Measurements from ENCODE around the gene TMC4. TPM values are rescaled to one million over a fixed set of nuclear protein-coding genes. Genes with fewer than 3 reads are reported as not detected.

TMC4 gene
- polyA plus RNA-seq, 3 donors, result 1.5 to 2.5 (median 2.1) TPM

DNA sequence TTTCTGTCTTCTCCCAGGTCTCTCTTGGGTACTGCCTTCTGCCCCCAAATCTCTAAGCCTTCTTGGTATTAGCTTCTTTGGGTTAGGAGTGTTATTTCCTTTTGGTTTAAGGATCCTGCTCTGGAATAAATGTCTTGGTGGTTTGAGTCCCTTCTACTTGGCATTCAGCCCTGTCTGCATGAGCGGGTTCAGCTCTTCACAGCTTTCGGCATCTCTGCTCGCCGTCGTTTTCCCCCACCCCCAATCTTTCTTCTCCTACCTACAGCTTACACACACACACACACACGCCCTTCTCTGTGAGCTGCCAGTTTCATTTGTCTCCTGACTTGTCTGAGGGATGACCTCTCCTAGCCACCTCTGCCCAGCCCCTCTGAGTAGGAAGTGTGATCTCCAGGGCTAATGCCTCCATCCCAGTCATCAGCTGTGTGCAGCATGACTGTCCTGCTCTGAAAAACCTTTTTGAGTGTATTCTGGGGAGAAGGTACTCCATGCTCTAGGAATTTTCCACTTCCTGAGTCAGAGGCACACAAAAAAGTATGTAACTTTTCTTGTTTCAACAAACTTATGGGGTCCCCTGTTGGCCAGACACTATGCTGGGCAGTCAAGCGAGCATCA lies 30.7 kb downstream of the TMC4 start:
- H3K27me3 Mint-ChIP-seq (ENCODE audit: low read depth in 3 of 3), result peaks cover 0 to 3% (median 0%) of the 10 kb centered on the region in 3 donors
- WGBS (ENCODE audit: insufficient coverage), result 83% methylated on average over 5 of the region's 7 CpGs
- peaks cover 26% of the 10 kb centered on the region for H3K4me1 Mint-ChIP-seq
- DNase-seq, result no peak
- peak overlapping the region in 2 of 7 donors; percentile 47 to 60 for H3K27ac Mint-ChIP-seq
- H3K36me3 Mint-ChIP-seq, result peaks cover 63 to 73% of the 10 kb centered on the region in 2 donors
- Histone ChIP-seq H4K20me1 (ENCODE audit: insufficient read depth, low read length) (peaks cover 92% of the 10 kb centered on the region), H2AFZ (ENCODE audit: insufficient read depth, low read depth, low read length, poor library complexity, severe bottlenecking) (no peak overlapping the region), H3K27me3 (ENCODE audit: control insufficient read depth in 2 of 2, insufficient read depth in 2 of 2, low read length in 2 of 2) (no peaks in the 10 kb centered on the region), H3K4me2 (replicated peaks; ENCODE audit: extremely low read depth, low read length, poor library complexity, severe bottlenecking) (no peak overlapping the region), H3K4me3 (replicated peaks in 1 of 3; ENCODE audit: low read depth in 2 of 3, low read length in 3 of 3) (no peak overlapping the region), H3K4me1 (ENCODE audit: control insufficient read depth in 1 of 2, insufficient read depth in 2 of 2, low read length in 2 of 2) (peaks cover 16 to 25% of the 10 kb centered on the region in 2 donors), H3K9ac (ENCODE audit: insufficient read depth, low read length, poor library complexity, severe bottlenecking) (no peak overlapping the region), H3K79me2 (ENCODE audit: insufficient read depth, low read length) (peaks cover 59% of the 10 kb centered on the region), H3K9me3 (replicated peaks in 1 of 2; ENCODE audit: control insufficient read depth in 1 of 2, insufficient read depth in 1 of 2, low read length in 2 of 2) (no peaks in the 10 kb centered on the region), H3K27ac (ENCODE audit: low read depth in 1 of 2, low read length in 2 of 2) (no peak overlapping the region), H3K36me3 (replicated peaks in 1 of 2; ENCODE audit: control insufficient read depth in 1 of 2, insufficient read depth in 2 of 2, low read length in 2 of 2) (peaks cover 73 to 82% of the 10 kb centered on the region in 2 donors)
- H3K9me3 Mint-ChIP-seq, result peaks cover 0 to 2% (median 0%) of the 10 kb centered on the region in 7 donors
- TF ChIP-seq, protein P1, sequence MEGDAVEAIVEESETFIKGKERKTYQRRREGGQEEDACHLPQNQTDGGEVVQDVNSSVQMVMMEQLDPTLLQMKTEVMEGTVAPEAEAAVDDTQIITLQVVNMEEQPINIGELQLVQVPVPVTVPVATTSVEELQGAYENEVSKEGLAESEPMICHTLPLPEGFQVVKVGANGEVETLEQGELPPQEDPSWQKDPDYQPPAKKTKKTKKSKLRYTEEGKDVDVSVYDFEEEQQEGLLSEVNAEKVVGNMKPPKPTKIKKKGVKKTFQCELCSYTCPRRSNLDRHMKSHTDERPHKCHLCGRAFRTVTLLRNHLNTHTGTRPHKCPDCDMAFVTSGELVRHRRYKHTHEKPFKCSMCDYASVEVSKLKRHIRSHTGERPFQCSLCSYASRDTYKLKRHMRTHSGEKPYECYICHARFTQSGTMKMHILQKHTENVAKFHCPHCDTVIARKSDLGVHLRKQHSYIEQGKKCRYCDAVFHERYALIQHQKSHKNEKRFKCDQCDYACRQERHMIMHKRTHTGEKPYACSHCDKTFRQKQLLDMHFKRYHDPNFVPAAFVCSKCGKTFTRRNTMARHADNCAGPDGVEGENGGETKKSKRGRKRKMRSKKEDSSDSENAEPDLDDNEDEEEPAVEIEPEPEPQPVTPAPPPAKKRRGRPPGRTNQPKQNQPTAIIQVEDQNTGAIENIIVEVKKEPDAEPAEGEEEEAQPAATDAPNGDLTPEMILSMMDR (IDR thresholded peaks at IDR 0.05), result no peak
- no peak overlapping the region for H3K4me3 Mint-ChIP-seq
- intact Hi-C loops (cut with micrococcal nuclease), result no loop called here

DNA sequence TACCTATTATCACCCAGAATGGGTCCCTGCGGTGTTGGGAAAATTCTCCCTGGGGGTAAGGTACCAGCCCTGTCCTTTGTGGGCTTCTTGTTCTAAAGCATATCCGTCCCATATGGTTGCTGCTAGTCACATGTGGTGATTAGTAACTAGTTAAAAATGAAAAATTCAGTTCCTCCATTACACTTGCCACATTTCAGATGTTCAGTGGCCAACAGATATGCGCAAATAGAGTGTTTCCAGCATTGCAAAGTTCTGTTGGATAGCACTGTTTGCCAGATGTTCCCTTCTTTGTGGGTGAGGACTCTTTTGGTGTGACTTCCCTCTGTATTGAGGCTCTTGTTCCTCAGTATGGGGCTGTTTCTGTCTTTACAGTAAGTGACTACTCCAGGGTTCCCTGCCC lies 31.6 kb downstream of the TMC4 start:
- Mint-ChIP-seq H3K27me3 (ENCODE audit: low read depth in 3 of 3) (peaks cover 0 to 4% (median 0%) of the 10 kb centered on the region in 3 donors), H3K4me3 (no peak overlapping the region), H3K27ac (peak overlapping the region in 2 of 7 donors; percentile 36 to 60), H3K36me3 (peaks cover 54 to 63% of the 10 kb centered on the region in 2 donors), H3K9me3 (peaks cover 0 to 2% (median 0%) of the 10 kb centered on the region in 7 donors), H3K4me1 (peaks cover 31% of the 10 kb centered on the region)
- no peak overlapping the region for H2AFZ ChIP-seq (ENCODE audit: insufficient read depth, low read depth, low read length, poor library complexity, severe bottlenecking)
- DNase-seq, result no peak
- H3K36me3 ChIP-seq (replicated peaks in 1 of 2; ENCODE audit: control insufficient read depth in 1 of 2, insufficient read depth in 2 of 2, low read length in 2 of 2), result peaks cover 64 to 73% of the 10 kb centered on the region in 2 donors
- WGBS (ENCODE audit: insufficient coverage), result no CpG with 5 or more reads among the region's 3 CpGs
- peaks cover 59% of the 10 kb centered on the region for H3K79me2 ChIP-seq (ENCODE audit: insufficient read depth, low read length)
- H3K27me3 ChIP-seq (ENCODE audit: control insufficient read depth in 2 of 2, insufficient read depth in 2 of 2, low read length in 2 of 2), result no peaks in the 10 kb centered on the region
- TF ChIP-seq, protein P1 (IDR thresholded peaks at IDR 0.05), result no peak
- no peak overlapping the region for H3K4me2 ChIP-seq (replicated peaks; ENCODE audit: extremely low read depth, low read length, poor library complexity, severe bottlenecking)
- H3K4me3 ChIP-seq (replicated peaks in 1 of 3; ENCODE audit: low read depth in 2 of 3, low read length in 3 of 3), result no peak overlapping the region
- H4K20me1 ChIP-seq (ENCODE audit: insufficient read depth, low read length), result peaks cover 83% of the 10 kb centered on the region
- H3K27ac ChIP-seq (ENCODE audit: low read depth in 1 of 2, low read length in 2 of 2), result no peak overlapping the region
- no peaks in the 10 kb centered on the region for H3K9me3 ChIP-seq (replicated peaks in 1 of 2; ENCODE audit: control insufficient read depth in 1 of 2, insufficient read depth in 1 of 2, low read length in 2 of 2)
- intact Hi-C loops (cut with micrococcal nuclease), result no loop called here
- no peak overlapping the region for H3K9ac ChIP-seq (ENCODE audit: insufficient read depth, low read length, poor library complexity, severe bottlenecking)
- peaks cover 20 to 31% of the 10 kb centered on the region in 2 donors for H3K4me1 ChIP-seq (ENCODE audit: control insufficient read depth in 1 of 2, insufficient read depth in 2 of 2, low read length in 2 of 2)

Measured in CD14-positive monocyte (primary cell).